ENCODE data around the gene RPS6KA2.

Gene RPS6KA2

DNA sequence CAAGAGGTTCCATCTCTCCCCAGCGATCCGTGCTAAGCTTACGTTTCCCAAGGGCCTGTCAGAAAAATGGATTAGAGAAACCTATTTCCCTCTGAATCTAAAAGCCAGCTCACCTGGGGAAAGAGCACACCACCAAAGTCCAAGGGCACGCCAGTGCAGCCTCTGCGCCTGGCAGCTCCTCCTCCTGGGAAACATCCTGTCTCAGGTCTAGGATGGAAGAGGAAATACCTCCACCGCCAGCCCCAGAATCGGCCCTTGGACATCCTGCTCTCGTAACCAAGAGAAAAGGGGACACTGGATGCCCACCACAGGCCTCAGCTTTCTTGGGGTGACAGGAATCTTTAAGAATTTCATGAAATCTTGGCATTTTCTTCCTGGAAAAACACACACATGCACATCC is 59.2 kb downstream of the RPS6KA2 start:
- DNase-seq, result no peak

DNA sequence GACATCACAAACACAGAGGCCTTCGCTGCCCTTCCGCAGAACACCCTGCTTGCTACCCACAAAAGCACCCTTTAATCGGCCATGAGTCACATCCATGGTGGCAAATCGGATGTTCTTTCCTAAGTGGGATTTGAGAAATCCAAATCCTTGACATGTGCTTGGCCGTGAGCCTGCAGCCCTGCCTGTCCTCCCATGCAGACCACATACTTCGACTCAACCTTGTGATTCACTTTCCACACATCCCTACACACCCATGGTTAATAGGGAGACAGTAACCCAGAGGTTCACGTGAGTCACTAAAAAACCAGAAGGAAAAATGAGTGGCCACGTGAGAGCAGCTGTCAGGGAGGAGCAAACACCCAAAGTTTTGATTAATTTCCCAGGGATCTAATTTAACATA is 59.9 kb downstream of the RPS6KA2 start:
- no peak for DNase-seq

DNA sequence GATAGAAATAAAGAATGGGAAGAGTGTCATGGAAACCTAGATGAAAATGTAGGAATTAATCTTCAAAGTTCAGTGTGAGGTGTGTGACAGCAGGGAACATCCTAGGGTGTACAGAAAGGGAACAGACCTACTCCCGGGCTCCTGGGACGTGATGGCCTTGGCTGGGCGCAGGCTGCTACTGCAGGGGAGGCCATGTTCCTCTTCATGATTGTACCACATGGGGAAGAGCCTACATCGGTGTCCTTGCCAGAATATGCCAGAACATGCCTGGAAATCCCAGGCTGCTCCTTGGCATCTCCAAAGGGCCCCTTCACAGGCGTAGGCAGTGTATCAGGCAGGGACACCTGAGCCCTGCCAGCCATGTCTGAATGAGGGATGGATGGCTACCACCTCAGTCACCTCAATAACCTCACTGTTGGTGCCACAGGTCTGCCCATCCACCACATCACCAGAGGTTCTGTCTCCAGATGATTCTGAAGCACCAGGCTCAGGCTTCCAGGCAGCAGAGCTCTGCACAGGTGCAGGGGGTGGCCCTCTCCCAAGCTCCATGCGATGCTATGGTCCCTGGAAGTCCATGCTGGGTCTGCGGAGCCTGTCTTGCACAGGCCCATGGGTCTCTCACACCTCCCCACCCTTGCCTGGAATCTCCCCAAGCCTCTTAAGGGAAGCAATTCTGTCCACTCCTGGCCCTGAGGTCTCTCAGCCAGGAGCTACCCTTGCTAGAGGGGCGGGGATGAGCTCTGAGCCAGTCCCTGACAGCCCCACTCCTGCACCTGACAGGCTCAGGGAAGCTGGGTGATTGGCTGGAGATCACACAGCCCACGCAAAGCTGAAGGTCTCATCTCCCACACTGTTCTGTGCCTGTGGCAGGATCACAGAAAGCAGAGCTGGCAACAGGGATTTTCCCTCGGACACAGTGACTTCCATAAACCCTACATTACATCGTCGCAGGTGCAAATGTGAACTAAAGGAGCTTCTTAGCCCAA is 60.7 kb downstream of the RPS6KA2 start:
- DNase-seq, result no peak

DNA sequence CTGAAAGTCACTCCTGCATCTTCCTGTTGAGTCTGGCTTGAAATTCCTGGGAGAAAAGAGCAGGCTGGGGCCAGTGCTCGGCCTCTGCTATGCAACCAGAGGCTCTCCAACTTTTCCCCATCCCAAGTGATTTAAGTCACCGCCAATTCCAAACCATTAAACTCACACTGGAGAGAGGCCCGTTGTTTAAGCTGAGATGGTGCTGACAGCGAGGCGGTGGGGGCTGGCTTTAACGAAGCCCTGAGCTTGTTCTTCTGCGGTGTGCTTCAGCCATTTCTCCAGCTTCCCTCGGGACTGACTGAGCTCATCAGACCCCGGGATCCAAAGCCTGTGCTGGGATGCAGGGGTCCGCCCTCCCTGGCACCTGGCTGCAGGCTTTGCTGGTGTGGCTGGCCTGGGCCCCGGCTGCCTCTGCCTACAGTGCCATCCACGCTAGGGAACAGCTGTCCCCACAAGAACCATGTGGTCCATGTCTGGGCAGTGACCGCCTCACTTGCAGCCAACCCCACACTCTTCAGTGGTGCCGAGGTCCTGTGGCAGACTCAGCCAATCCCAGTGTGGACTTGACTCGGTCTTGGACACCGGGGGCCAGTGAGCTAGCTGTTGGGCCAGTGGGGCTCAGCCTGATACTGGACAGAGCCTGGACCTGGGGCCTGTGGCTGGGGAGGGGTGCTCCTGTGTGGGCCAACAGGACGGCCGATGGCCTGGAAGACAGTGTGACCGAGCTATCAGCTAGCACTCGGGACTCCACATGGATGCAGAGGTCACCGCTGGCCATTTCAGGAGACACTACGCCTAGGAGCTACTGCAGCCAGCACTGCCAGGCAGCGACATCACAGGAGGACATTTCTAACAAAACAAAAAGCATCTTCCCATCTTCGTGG is 61.7 kb downstream of the RPS6KA2 start:
- no peak for DNase-seq

DNA sequence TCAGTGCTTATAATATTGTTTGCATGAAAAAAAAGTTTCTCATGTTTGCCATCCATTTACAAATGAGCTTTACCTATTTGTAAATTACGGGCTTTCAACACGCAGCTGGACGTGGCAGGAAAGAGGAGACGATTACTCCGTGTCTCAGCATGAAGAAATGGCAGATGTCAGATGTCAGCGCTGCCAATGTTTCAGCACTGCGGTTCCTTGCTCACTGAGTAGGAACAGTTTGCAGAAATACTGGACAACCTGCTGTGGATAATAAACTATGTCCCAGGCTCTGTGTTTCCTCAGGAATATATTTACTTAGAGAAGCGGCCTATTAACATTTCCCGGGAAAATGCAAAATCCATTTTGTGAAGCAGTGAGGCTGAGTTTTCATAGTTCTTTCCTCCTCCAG is 63.2 kb downstream of the RPS6KA2 start:
- no peak for DNase-seq

GRCh38 chr6:166563200-166563599 is 63.9 kb downstream of the RPS6KA2 start:
- no peak for DNase-seq

GRCh38 chr6:166562726-166563125 is 64.3 kb downstream of the RPS6KA2 start:
- no peak for DNase-seq

DNA sequence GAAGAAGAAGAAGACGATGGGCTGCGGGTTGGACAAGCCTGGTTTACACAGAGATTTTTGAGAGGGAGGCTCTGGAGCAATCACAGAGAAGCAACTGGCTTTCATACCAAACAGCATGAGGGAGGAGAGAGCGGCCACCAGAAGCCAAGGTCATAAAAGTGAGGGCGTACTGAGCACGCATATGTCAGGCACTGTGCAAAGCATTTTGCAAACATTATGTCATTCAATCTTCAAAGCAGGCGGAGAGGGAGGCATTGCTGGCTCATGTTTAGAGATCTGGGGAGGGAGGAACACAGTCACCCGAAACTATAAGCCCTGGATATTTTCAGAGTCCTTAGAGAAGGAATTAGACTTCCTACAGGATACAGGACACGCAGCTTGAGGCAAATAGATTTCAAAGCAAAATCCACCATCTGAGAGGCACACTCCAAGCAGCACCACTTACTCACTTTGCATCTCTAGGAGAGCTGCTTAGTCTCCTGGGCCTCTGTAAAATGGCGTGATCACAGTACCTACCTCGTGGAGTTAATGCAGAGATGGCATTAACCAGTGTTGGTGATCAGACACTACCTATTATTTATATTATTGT is 65.2 kb downstream of the RPS6KA2 start:
- no peak for DNase-seq

GRCh38 chr6:166560222-166560621 is 66.8 kb downstream of the RPS6KA2 start:
- no peak for DNase-seq

DNA sequence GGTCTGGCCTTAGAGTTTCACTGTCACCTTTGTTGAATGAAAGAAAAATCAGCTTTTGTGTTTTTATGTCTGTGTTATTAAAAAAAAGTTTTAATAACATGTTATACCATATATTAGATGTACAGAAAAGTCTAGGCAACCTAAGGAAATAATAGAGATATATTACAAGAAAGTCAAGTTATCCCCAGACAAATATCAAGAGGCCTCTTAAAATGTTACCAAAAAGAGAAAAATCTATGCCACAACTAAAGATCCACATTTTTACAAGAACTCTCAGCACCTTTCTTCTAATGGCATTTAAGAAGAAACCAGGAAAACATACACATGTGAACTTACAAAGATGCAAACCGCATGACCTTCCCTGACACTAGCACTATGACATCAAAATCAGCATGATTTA is 67.4 kb downstream of the RPS6KA2 start:
- no peak for DNase-seq

GRCh38 chr6:166559211-166559610 is 67.8 kb downstream of the RPS6KA2 start:
- DNase-seq, result no peak

DNA sequence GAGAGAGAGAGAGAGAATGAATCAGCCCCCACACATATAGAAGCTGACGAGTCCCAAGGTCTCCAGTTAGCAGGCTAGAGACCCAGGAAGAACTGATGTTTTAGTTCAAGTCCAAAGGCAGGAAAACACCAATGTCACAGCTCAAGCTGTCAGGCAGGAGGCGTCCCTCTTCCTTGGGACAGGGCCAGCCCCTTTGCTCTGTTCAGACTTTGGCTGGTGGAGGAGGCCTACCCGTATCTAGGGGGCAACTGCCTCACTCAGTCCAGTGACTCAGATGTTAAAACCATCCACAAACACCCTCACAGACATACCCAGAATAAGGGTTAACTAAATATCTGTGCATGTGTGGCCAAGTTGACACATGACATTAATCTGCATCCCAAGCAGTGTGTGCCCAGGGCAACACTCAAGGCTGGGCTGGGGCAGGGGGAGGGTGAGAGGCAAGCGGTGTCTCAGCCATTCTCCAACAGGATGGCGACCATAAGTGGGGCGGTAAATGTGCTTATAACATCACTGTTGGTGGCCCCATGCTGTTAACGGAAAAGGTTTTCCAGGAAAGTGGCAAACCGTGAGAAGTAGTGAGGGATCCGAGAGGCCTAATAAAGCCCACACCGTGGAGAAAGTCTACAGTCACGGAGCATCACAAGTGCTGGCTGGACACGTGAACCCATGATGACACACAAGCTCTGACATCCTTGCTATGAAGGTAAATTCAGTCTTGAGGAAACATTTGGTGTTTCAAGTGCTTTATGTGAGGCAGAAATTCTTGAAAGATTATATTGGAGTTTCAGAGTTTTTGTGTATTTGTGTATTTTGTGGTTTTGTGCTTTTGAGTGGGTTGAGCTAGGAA is 68.7 kb downstream of the RPS6KA2 start:
- no peak for DNase-seq

DNA sequence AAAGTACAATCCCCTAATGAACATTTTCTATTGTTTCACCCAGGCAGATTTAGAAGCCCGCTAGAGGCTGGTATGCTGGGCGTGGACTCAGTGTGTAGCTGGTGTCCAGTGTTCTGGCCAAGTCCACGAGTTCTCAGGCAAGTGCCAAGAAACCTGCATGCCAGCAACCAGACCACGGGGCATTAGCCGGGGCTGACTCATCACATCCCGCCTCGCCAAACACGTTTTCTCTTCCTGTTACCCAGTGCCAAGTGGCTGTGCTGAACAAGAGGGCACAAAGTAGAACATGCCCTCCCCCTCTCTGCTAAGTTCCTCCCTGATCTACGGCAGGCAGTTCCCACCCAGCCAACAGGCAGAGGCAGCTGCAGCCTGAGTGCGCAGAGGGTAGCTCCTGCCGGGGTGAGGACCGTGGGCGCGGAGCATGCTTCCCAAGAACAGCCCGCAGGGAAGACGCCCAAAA is 70.2 kb downstream of the RPS6KA2 start:
- DNase-seq, result peak; percentile 85

DNA sequence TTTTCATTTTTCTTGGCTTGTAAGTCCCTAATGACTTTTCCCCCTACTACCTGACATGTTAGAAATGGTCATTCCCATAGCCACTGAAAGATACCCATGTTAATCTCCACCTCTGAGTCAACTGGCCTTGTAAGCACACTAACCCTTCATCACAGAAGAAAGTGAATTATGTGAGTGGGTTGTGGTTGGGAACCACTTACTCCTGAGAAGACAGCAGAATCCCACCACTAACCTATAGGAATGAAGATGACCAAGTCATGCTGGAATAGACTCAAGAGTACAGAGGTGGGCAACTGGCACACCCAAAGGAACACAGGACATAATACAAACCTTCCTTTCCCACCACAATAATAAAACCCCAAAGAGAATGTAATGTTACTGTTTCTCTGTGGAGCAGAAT is 70.7 kb downstream of the RPS6KA2 start:
- DNase-seq, result no peak

DNA sequence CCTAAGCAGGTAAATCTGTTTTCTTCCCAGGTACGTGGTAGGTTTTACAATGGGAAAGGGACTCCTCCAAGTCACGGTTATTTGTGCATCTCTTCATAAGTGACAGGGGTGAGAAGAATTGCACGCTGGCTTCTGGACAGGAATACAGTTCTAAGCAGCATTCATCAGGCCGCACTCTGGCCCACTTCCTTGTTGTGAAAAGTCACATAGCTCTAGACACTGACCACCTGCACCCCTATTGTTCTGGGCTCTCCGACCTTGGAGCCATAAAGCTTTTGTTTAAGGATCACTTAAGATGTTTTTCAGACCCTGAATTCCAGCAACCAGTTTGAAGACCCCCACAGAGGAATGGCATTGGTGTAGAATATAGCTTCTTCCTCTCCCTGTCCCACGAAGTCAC is 72.0 kb downstream of the RPS6KA2 start:
- no peak for DNase-seq

DNA sequence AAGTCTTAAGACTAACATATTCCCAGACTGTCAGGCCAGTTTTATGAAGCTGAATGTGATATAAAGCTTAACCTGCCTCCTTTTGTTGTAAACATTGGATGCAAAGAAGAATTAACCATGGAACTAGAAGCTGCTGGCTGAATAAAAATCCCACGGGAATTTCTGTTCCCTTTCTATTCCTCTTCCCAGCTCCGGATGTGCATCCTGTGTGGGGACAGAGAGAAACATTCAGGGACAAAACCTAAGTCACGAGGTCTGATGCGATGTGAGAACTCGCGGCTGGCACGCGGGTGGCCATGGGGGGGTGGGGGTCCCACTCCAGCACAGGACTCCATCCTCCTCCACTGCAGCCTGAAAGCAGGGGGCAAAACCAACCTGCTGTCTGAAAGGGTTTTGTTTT is 72.7 kb downstream of the RPS6KA2 start:
- DNase-seq, result no peak

DNA sequence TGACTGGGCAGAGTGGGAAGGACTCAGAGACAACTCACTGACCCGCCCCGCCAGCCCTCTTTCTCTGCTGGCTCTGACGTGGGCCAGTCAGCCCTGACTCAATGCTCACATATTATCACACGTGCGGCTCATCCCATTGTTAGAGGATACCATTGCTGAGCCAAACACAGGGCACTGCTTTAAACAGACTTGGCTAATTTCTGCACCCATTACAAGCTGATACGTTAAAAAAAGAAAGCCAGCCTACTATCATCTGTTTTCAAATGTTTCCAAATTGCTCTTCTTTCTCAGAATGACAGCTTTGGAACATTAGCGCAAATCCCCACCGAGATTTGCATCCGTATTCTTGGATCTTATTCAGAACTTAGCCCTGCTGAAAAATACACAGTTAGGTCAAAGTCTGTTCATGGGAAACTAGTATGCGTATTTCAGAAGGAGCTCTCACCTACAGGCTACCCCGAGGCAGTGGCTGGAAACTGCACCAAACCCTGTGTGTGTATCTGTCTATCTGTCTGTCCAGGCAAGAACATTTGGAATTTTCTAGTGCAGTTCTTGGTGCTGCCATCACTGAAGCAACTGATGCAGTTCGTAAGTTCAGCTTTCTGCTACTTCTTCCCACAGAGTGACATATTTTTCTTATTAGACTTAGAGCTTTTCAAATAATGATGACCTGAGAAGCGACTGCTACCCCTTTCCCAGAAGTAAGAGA is 73.3 kb downstream of the RPS6KA2 start:
- no peak for DNase-seq

DNA sequence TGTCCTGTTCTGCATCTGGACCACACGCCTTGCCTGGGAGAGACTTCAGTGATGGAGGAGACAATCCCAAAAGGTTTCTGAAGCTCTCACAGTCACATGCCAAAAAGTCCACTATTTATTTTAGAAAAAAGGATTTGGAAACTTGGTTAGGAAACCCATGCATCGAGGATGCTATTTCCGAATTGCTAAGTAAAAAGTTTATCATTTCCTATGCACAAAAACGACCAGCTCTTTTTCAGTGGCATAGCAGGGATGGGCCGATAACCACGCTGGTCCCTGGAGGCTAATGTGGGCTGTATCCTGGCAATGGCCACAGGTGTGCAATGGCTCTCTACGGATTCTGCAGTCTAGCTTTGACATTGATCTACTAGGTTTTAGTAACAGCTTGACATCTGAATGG is 74.5 kb downstream of the RPS6KA2 start:
- no peak for DNase-seq

DNA sequence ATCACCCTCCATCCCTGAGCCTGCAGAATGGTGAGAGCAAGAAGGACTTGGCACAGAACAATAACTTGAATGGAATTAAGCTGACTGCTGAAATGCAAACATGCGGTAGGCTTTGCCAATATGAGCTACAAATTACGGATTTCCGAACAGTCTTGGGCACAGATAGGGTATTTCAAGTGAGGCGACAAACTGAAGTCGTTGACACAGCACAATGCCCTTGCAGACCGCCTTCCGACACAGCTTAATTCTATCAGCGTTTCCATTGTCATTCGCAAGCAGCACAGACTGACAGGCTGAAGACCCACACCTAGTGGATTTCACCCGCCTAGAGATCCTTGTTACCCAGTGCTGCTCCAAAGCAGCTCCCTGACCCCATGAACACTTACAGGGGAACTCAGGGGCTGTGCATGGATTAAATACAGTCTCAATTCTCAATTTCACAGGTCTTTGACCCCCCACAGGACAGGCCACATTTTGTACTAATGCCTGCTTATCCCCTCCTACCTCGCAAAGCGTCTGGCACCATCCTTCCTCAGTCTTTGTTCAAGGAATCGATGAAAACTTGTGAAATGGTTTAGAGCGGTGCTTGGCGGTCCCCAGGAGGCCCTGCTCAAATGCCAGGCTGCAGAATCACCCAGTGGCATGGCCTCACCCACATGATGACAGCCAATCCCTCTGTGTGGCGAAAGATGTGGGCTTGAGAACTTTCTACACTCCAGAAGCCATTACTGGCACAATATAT is 75.1 kb downstream of the RPS6KA2 start:
- no peak for DNase-seq

DNA sequence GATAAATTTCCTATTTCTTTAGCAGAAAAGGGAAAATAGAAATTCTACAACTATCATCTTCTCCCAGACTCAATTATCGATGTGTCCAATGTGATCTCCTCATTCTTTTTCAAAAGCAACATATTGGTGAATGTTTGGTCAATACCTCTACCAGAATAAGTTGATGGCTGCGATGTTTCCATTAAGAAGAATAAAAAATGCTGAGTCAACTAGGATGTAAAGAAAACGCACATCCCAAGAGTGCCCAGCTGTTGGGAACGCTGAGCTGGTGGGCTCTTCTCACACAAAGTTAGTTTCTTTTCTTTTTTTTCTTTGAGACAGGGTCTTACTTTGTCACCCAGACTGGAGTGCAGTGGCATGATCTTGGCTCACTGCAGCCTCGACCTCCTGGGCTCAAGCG is 80.4 kb downstream of the RPS6KA2 start:
- no peak for DNase-seq

All from left hindlimb (tissue), 1 donor.